ENCODE results near the gene NIF3L1. TPM values are rescaled to one million over a fixed set of nuclear protein-coding genes. Genes with fewer than 3 reads are reported as not detected.

Gene NIF3L1
- total RNA-seq, 1 donor from 2014 or later: 79.8 TPM

DNA sequence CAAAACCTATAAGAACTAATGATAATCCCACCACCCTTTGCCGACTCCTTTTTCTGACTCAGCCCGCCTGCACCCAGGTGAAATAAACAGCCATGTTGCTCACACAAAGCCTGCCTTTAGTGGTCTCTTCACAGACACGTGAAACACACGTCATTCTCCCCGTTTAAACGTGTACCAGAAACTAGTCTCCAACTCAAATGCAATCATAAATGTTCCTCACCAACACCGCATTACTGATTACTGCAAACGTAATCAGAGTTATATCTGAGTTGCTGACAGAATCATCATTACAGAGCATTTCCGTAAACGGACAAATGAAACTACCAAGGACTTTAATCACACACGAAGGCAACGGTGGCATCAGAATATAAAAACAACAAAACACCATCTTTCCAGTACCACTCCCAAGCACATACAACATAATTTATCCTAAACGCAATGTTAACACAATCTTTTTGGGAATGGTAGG lies 26.6 kb upstream of the NIF3L1 start:
- Mint-ChIP-seq H3K4me3 (peak overlapping the region; percentile 99), H3K4me1 (peaks cover 20% of the 10 kb centered on the region), H3K9me3 (peaks cover 3% of the 10 kb centered on the region)

DNA sequence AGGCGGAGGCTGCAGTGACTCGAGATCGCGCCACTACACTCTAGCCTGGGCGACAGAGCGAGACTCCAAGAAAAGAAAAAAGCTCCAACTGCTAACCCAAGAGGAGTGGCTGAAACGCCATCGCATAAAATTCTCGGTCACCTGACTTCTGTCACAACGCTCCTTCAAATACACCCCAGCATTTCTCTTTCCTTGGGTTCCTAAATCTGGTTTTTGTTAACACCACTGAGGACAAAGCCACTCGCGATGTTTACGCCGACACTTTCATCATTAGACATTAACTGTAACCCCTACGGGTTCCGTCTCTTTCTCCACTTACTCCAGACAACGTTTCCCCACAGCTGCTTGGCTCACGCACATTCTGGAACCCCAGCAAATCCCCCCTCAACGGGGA lies 25.4 kb upstream of the NIF3L1 start:
- TF ChIP-seq EZH2phosphoT487 (IDR thresholded peaks at IDR 0.05) (no peak), EZH2 (IDR thresholded peaks at IDR 0.05) (no peak)
- TF ChIP-seq, protein P1, sequence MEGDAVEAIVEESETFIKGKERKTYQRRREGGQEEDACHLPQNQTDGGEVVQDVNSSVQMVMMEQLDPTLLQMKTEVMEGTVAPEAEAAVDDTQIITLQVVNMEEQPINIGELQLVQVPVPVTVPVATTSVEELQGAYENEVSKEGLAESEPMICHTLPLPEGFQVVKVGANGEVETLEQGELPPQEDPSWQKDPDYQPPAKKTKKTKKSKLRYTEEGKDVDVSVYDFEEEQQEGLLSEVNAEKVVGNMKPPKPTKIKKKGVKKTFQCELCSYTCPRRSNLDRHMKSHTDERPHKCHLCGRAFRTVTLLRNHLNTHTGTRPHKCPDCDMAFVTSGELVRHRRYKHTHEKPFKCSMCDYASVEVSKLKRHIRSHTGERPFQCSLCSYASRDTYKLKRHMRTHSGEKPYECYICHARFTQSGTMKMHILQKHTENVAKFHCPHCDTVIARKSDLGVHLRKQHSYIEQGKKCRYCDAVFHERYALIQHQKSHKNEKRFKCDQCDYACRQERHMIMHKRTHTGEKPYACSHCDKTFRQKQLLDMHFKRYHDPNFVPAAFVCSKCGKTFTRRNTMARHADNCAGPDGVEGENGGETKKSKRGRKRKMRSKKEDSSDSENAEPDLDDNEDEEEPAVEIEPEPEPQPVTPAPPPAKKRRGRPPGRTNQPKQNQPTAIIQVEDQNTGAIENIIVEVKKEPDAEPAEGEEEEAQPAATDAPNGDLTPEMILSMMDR (IDR thresholded peaks at IDR 0.05): no peak

More for the DNA sequence above, 26.6 kb upstream of the NIF3L1 start:
- no peak overlapping the region for H3K27ac ChIP-seq
- H3K79me2 ChIP-seq (ENCODE audit: low read depth): peaks cover 70% of the 10 kb centered on the region
- Mint-ChIP-seq H3K27me3 (ENCODE audit: insufficient read depth, low read depth) (no peaks in the 10 kb centered on the region), H3K27ac (peak overlapping the region; percentile 13), H3K36me3 (peaks cover 34% of the 10 kb centered on the region)
- no peaks in the 10 kb centered on the region for H3K27me3 ChIP-seq
- H3F3A ChIP-seq (ENCODE audit: low read depth): peaks cover 38% of the 10 kb centered on the region
- H3K4me3 ChIP-seq: peak overlapping the region; percentile 95
- no peaks in the 10 kb centered on the region for H3K9me3 ChIP-seq (ENCODE audit: low read depth)
- no peak overlapping the region for H2AFZ ChIP-seq (replicated peaks)
- DNase-seq (ENCODE audit: low spot score): peak; percentile 9
- TF ChIP-seq, protein P1 (IDR thresholded peaks at IDR 0.05): no peak
- TF ChIP-seq EZH2 (IDR thresholded peaks at IDR 0.05) (no peak), EZH2phosphoT487 (IDR thresholded peaks at IDR 0.05) (no peak)
- peaks cover 35% of the 10 kb centered on the region for H3K36me3 ChIP-seq
- peak overlapping the region; percentile 90 for H3K4me2 ChIP-seq
- peaks cover 55% of the 10 kb centered on the region for H4K20me1 ChIP-seq (ENCODE audit: low read depth)
- H3K9ac ChIP-seq: peak overlapping the region; percentile 98
- peaks cover 19% of the 10 kb centered on the region for H3K4me1 ChIP-seq

DNA sequence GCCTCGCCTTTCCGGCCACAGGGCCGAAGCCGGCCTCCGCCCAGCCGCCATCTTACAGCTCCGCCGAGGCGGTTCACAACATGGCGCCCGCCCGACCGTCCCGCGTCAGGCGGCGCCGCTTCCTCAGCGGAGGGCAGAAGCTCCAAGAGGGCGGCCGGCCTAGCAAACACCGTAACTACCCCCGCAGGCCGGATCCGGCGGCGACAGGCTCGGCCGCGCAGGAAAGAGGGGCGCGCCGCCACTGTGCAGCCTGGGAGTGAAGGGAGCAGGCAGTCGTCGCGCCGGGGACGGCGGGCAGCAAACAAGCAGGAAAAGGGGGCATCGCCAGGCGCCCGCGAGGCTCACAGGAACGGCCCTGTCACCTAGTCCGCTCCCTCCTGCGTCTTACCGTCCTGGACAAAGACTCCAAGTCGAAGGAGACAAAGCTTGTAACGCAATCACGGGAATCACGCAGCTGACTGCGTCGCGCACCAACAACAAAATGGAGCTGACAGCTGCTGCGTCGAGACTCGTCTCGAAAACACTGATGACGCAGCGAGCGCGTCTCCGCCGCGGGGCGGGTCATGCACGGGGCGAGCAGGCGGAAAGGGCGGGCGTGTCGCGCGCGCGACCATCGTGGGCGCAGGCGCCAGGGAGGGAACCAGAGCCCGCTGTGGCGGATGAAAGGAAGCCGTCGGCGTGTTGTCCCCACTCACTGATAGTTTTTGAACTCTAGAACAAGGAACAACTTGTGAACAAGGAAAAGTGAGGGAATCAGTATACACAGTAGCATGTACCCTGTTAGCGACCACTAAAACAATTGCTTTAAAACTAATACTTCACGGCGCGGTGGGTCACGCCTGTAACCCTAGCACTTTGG lies 24.8 kb upstream of the NIF3L1 start, which contains the start of gene CLK1:
Gene CLK1 (minus strand): TSS at position 483 of the 859 bp plus-strand sequence. CDS start 2,796 bp downstream, outside the sequence.
- DNase-seq (ENCODE audit: low spot score): peak; percentile 92
- H3K4me3 ChIP-seq: peak within 1 kb of the TSS; percentile 95
- peak within 1 kb of the TSS; percentile 90 for H3K4me2 ChIP-seq
- H3K9ac ChIP-seq: peak within 1 kb of the TSS; percentile 98
- Mint-ChIP-seq H3K9me3 (peaks cover 3% of the 10 kb centered on the region), H3K4me1 (peaks cover 20% of the 10 kb centered on the region), H3K27ac (peak within 1 kb of the TSS; percentile 99), H3K36me3 (peaks cover 21% of the 10 kb centered on the region), H3K4me3 (peak within 1 kb of the TSS; percentile 99), H3K27me3 (ENCODE audit: insufficient read depth, low read depth) (no peaks in the 10 kb centered on the region)
- peaks cover 19% of the 10 kb centered on the region for H3K4me1 ChIP-seq
- H2AFZ ChIP-seq (replicated peaks): peak within 1 kb of the TSS; percentile 85
- H3F3A ChIP-seq (ENCODE audit: low read depth): peaks cover 28% of the 10 kb centered on the region
- peak within 1 kb of the TSS; percentile 97 for H3K27ac ChIP-seq
- no peaks in the 10 kb centered on the region for H3K9me3 ChIP-seq (ENCODE audit: low read depth)
- H4K20me1 ChIP-seq (ENCODE audit: low read depth): peaks cover 40% of the 10 kb centered on the region
- H3K79me2 ChIP-seq (ENCODE audit: low read depth): peaks cover 52% of the 10 kb centered on the region
- H3K36me3 ChIP-seq: peaks cover 22% of the 10 kb centered on the region
- TF ChIP-seq EZH2phosphoT487 (IDR thresholded peaks at IDR 0.05) (no peak), EZH2 (IDR thresholded peaks at IDR 0.05) (no peak)
- TF ChIP-seq, protein P1 (IDR thresholded peaks at IDR 0.05): no peak
- no peaks in the 10 kb centered on the region for H3K27me3 ChIP-seq

More for the DNA sequence above, 25.4 kb upstream of the NIF3L1 start:
- Mint-ChIP-seq H3K36me3 (peaks cover 24% of the 10 kb centered on the region), H3K9me3 (peaks cover 3% of the 10 kb centered on the region), H3K27ac (peak overlapping the region; percentile 99), H3K4me1 (peaks cover 20% of the 10 kb centered on the region), H3K27me3 (ENCODE audit: insufficient read depth, low read depth) (no peaks in the 10 kb centered on the region), H3K4me3 (peak overlapping the region; percentile 99)
- H3K4me2 ChIP-seq: peak overlapping the region; percentile 90
- H3K4me1 ChIP-seq: peaks cover 19% of the 10 kb centered on the region
- peaks cover 28% of the 10 kb centered on the region for H3K36me3 ChIP-seq
- H3K27me3 ChIP-seq: no peaks in the 10 kb centered on the region
- H3K79me2 ChIP-seq (ENCODE audit: low read depth): peaks cover 58% of the 10 kb centered on the region
- H3K9ac ChIP-seq: peak overlapping the region; percentile 98
- no peaks in the 10 kb centered on the region for H3K9me3 ChIP-seq (ENCODE audit: low read depth)
- H3K27ac ChIP-seq: peak overlapping the region; percentile 97
- DNase-seq (ENCODE audit: low spot score): peak; percentile 25
- H4K20me1 ChIP-seq (ENCODE audit: low read depth): peaks cover 44% of the 10 kb centered on the region
- peaks cover 32% of the 10 kb centered on the region for H3F3A ChIP-seq (ENCODE audit: low read depth)
- peak overlapping the region; percentile 95 for H3K4me3 ChIP-seq
- peak overlapping the region; percentile 85 for H2AFZ ChIP-seq (replicated peaks)
